HG03159 (cell line): ENCODE data around the gene FRMD4A.
"Not testable (repeated sequence)": the region's sequence is repeated elsewhere in the genome, so short reads cannot be mapped to it uniquely, and the experiment has no call there.

Experiments
- ATAC-seq: cut with Tn5 transposase; IDR thresholded peaks from one replicate; pipeline ENCODE4 v1.9.1; 2021; ENCODE audit warnings: mild to moderate bottlenecking, moderate library complexity; ENCODE audit not compliant: unreplicated experiment

The FRMD4A gene

GRCh38 chr10:13867822-13868221 lies 462.9 kb downstream of the FRMD4A start:
- no peak for ATAC-seq

DNA sequence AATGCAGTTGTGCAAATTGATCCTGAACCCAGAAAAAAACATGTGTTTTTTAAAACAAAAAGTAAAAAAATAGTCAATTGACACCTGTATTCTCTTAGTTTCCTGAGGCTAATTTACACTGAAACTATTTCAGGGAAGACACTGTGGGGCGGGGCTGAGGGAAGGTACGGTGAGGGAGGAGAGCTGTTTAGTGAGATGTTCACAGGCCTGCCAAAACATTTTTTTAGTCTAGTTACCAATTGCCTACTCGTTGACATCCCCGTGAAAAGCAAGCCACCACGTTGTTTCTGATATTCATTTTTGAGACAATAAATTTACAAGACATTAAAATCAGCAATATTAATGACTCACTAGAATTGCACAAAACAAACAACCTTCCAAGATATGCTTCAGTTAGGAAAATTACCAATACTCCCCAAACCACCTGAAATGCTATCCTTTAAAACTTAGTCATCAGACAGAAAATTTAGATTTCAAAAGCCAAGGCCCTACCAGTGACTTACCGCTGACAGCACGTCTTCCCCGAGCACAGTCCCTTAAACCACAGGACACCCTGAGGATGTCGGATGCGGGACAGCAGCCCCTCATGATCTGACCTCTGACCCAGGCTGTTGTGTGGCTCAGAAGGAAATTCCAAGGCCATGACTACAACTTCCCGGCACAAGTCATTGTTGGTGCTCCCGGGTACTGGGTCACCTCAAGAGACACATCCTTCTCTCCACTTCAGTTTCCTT lies 464.8 kb downstream of the FRMD4A start:
- no peak for ATAC-seq

DNA sequence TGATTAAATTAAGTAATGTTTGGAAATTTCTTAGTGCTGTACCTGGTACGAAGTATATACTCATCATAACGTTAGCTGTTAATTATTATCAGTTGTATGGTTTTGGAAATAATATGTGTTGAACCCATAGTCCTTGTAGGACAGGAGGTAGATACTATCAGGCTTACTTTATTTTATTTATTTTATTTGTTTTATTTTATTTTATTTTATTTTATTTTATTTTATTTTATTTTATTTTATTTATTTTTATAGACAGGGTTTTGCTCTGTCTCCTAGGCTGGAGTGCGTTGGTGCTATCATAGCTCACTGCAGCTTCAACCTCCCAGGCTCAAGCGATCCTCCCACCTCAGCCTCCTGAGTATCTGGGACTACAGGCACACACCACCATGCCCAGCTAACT lies 465.5 kb downstream of the FRMD4A start:
- not testable (repeated sequence) for ATAC-seq

- ATAC-seq: no peak
Measured at GRCh38 chr10:13862546-13863233, 468.0 kb downstream of the FRMD4A start.

DNA sequence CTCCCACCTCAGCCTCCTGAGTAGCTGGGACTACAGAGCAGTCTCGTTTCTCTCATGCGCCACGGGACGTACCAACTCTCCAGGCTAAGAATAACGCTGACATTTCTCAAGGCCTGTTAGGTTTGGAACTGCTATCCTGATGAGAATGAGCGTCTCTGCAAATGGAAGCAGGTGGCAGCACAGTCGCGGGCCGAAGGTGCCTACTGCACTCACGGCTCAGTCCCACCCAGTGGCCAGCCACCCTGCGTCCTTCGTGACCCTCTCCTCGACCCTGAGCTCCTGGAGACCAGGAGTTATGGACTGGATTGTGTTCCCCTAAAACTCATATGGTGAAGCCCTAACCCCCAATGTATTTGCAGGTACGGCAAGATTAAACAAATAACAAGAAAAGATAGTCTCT lies 469.8 kb downstream of the FRMD4A start:
- ATAC-seq: no peak

GRCh38 chr10:13859979-13860654 lies 470.6 kb downstream of the FRMD4A start:
- ATAC-seq: no peak

DNA sequence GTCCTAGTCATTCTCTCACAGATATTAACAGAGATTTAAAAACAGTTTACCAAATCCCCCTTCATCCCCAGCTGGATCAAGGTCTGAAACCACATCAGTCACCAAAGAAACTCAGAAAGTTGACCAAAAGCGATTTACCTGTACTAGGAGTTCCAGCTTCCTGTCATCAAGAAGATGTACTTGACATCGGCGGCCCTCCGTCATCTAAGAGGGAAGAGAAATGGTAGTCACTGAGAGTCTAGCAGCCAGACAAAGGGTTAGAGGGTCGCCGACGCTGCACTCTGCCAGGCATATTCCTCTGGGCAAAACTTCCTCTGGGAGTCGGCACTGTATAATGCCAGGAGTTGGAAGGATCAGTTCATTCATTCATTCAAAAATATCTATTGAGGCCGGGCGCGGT lies 472.0 kb downstream of the FRMD4A start:
- no peak for ATAC-seq

DNA sequence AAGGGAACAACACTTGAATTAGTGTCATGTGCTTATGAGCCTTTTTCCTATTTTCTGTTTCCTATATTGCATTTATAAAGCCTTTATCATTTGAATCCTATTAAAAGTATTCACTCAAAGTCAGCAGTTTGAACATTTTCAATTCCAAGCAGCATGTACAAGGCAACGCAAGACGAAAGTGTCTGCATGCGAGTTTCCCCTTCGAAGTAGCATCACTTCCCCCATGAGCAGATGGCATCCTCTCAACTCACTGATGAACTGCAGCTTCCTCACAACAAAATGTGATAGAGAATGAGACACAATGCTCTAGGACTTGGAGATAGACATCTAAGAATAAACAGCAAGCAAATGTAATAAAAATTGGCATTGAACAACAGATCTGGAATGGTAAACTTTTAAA lies 473.3 kb downstream of the FRMD4A start:
- ATAC-seq: no peak

DNA sequence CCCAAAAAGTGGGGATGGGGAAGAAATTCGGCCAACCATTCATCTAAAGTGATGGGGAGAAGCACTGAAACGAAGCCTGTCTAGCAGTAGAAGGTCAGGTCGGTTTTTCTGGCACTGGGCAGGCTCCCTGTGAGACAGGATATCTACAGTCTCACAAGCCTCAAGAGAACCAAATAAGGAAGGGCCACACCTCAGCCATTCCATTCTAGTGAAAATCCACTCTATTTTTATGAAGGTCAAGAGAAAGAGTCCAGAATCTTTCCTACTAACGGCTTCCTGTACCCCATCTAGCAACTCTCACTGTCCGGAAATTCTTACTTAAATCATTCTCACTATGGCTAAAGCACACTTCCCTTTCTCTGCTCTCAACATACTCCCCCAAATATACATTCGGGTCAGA lies 476.9 kb downstream of the FRMD4A start:
- no peak for ATAC-seq

DNA sequence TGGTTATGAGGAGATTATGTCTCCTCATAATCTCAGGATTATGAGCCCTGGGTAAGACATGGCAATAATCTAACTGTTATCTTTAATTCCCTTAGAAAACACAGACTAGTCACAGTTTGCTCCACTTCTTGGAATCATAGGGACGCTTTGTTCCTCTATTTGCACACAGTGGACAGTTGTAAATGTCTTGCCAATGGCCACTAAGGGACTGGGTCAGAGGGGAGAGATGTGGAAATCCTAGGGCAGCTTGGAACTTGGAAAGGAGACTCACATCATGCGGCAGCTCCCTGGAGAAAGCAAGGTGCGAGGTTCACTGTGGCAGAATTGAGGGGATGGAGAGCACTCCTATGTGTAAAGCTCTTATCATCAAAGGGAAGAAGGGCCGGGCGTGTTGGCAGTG lies 477.9 kb downstream of the FRMD4A start:
- no peak for ATAC-seq

DNA sequence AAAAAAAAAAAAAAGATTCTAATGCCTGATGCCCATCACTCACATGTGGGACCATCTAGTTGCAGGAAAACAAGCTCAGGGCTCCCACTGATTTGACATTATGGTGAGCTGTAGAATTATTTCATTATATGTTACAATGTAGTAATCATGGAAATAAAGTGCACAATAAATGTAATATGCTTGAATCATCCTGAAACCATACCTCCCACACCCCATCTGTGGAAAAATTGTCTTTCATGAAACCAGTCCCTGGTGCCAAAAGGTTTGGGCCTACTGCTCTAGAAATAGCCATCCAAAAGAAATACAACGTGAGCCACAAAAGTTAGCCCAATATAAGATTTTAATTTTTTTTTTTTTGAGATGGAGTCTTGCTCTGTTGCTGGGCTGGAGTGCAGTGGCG lies 478.8 kb downstream of the FRMD4A start:
- no peak for ATAC-seq

DNA sequence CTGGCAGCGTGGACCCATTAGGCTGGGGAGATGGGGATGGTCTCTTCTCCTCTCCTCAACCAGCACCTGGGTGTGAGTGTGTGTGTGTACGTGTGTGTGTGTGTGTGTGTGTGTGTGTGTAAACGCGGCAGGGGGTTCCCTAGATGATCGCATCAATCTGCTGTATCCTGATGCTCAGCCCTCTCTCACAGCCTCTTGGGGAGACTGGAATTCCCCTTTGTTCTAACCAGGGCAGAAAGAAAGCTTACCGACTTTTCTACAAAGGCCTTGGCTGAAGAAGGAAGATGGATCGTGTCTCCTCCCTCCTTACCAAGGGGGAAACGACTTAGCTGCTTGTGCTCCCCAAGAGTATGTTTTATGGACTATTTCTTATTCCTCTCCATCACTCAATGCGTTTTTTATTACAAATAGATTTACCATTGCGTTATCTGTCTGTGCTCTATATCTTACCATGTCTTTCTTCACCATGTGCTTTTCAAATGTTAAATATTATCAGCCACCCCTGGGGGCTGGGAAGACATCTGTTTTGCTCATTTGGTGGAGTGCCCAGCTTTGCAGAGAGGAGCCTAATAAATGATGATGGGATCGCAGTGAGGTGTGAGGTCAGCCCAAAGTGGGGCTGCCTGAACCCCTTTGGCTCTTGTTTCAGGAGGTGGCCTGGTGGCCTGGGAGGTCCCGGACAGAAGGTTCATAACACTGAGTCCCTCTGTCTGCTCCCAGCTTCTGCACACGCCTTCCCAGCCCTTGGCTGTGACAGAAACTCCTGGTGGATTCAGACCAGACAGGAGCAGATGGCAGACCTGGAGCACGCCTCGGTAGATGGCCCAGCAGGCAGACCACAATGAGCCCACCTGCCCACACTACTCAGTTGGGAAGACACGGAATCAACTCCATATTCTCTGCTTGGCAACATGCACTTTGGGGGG lies 481.9 kb downstream of the FRMD4A start:
- ATAC-seq: no peak

GRCh38 chr10:13847201-13847631 lies 483.5 kb downstream of the FRMD4A start:
- ATAC-seq: no peak

DNA sequence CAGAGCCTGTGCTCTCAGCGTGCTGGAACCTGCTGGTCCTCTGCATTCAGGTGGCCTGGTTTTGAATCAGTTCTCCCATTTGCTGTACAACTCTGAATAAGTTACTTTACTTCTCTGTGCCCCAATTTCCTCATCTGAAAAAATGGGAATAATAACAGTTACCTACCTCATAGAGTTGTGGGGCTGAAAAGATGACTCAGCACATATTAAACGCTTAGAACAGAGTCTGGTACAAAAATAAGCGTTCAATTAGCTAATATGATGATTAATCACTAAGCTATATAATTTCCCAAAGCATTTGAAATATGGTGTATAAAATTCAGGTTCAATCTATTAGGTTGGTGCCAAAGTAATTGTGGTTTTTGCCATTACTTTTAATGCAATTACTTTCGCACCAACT lies 484.8 kb downstream of the FRMD4A start:
- no peak for ATAC-seq

GRCh38 chr10:13844651-13845050 lies 486.1 kb downstream of the FRMD4A start:
- ATAC-seq: no peak

- no peak for ATAC-seq
Measured at GRCh38 chr10:13842117-13842516, 488.6 kb downstream of the FRMD4A start.

- no peak for ATAC-seq
Measured at GRCh38 chr10:13840036-13840435, 490.7 kb downstream of the FRMD4A start.

DNA sequence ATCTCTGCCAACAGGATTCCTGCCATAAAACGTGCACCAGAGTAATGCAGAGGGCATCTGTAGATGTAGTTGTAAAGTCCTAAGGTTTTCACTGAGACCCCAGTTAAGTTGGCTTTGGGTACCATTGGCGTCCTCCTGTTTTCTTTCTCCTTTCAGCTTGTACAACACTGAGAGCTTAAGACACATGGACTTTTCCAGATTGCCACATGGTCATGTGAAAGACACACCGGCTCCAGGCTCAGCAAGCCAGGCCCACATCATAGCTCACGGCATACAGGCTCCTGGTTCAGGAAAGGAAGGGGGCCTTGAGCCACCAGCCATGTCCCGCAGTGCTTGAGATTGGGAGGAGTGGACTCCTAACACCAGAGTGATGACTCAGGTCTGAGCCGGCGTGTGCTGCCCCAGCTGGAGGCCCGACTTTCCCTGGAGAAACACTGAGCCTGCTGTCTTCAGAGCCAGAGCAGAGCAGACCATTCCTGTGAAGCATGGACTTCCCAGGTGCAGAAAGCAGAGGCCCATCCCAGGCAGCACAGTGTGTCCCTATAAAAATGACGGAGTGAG lies 491.2 kb downstream of the FRMD4A start:
- no peak for ATAC-seq

GRCh38 chr10:13839030-13839429 lies 491.7 kb downstream of the FRMD4A start:
- no peak for ATAC-seq

GRCh38 chr10:13837966-13838365 lies 492.8 kb downstream of the FRMD4A start:
- ATAC-seq: no peak
